RWPE2 (cell line): ENCODE data around the gene ARPC2.

Experiments used
- ATAC-seq: fragments of 200-7000 bp; cut with Tn5 transposase; 3 replicates; pipeline ENCODE4 v1.9.1; 2021; ENCODE audit warnings: low read depth
- DNase-seq: peaks from one replicate; pipeline ENCODE4 v3.0.0-alpha.2; 2020; ENCODE audit warnings: low spot score
- H3K27ac ChIP-seq: fragments of 450-650 bp; 2 replicates; pipeline ENCODE4 v1.5.1; 2017; ENCODE audit warnings: mild to moderate bottlenecking; ENCODE audit not compliant: poor library complexity, severe bottlenecking
- H3K27me3 ChIP-seq: fragments of 250-450 bp; sonication (Bioruptor Pico); 2 replicates; pipeline ENCODE4 v1.5.1; 2021; ENCODE audit warnings: mild to moderate bottlenecking, moderate library complexity; ENCODE audit not compliant: insufficient read depth, poor library complexity, severe bottlenecking
- H3K36me3 ChIP-seq: fragments of 250-450 bp; sonication (Bioruptor Pico); 2 replicates; pipeline ENCODE4 v1.5.1; 2020; ENCODE audit warnings: low read depth, mild to moderate bottlenecking, moderate library complexity
- H3K4me1 ChIP-seq: fragments of 250-450 bp; sonication (Bioruptor Pico); 2 replicates; pipeline ENCODE4 v1.5.1; 2021; ENCODE audit warnings: mild to moderate bottlenecking, moderate library complexity; ENCODE audit not compliant: insufficient read depth, poor library complexity, severe bottlenecking
- H3K4me3 ChIP-seq: fragments of 250-450 bp; sonication (Bioruptor Pico); 2 replicates; pipeline ENCODE4 v1.5.1; 2021; ENCODE audit warnings: mild to moderate bottlenecking, moderate library complexity; ENCODE audit not compliant: severe bottlenecking
- H3K9me3 ChIP-seq: fragments of 250-450 bp; sonication (Bioruptor Pico); 2 replicates; pipeline ENCODE4 v1.5.1; 2021; ENCODE audit warnings: mild to moderate bottlenecking, moderate library complexity; ENCODE audit not compliant: severe bottlenecking
- TF ChIP-seq, protein P1 (sequence below): fragments of 450-650 bp; IDR thresholded peaks from one replicate; pipeline ENCODE4 v1.5.1; 2017; ENCODE audit warnings: mild to moderate bottlenecking, moderate library complexity; ENCODE audit not compliant: poor library complexity, severe bottlenecking

Gene ARPC2

GRCh38 chr2:218186876-218187275 lies 30.1 kb upstream of the ARPC2 start:
- H3K9me3 ChIP-seq = no peaks in the 10 kb centered on the region
- no peaks in the 10 kb centered on the region for H3K4me1 ChIP-seq
- no peak for ATAC-seq
- H3K27ac ChIP-seq = no peak overlapping the region
- H3K27me3 ChIP-seq = no peaks in the 10 kb centered on the region
- no peak overlapping the region for H3K4me3 ChIP-seq
- H3K36me3 ChIP-seq = no peaks in the 10 kb centered on the region
- DNase-seq = no peak
- TF ChIP-seq, protein P1, sequence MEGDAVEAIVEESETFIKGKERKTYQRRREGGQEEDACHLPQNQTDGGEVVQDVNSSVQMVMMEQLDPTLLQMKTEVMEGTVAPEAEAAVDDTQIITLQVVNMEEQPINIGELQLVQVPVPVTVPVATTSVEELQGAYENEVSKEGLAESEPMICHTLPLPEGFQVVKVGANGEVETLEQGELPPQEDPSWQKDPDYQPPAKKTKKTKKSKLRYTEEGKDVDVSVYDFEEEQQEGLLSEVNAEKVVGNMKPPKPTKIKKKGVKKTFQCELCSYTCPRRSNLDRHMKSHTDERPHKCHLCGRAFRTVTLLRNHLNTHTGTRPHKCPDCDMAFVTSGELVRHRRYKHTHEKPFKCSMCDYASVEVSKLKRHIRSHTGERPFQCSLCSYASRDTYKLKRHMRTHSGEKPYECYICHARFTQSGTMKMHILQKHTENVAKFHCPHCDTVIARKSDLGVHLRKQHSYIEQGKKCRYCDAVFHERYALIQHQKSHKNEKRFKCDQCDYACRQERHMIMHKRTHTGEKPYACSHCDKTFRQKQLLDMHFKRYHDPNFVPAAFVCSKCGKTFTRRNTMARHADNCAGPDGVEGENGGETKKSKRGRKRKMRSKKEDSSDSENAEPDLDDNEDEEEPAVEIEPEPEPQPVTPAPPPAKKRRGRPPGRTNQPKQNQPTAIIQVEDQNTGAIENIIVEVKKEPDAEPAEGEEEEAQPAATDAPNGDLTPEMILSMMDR = no peak

DNA sequence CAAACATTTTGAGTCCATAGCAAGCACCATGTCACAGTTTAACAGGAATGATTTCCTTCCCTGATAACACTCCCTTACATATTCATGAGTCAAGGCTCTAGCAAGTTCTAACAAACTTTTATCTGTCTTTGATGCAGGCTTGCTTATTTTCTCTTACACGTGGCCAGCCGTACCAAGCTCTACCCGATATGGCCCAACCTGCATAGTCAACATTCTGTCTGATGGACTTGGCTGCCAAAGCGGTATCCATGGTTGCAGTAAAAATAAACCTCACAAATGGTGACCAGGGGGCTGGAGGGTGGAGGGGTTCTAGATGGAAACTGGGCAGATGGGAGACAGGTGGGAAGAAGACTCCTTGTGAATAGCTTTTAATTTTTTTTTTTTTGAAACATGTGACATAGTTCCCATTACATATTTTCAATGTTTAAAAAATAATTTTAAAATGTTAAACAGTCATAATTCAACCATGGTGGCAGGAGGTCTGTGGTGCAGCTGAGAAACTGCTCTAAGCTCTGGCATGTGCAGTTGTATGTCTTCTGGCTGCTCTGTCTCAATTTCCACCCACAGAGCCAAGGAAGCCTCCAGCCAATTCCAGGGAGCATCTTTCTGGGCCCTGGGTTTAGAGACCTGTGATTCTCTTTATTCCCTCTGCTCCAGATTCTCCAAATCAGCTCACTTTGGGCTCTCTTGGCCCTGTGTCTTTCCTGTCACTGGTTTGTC lies 29.5 kb upstream of the ARPC2 start:
- no peak for ATAC-seq

GRCh38 chr2:218188528-218188927 lies 28.5 kb upstream of the ARPC2 start:
- no peak overlapping the region for H3K27ac ChIP-seq
- no peaks in the 10 kb centered on the region for H3K4me1 ChIP-seq
- H3K9me3 ChIP-seq = no peaks in the 10 kb centered on the region
- ATAC-seq = no peak
- no peak for DNase-seq
- H3K4me3 ChIP-seq = no peak overlapping the region
- no peaks in the 10 kb centered on the region for H3K27me3 ChIP-seq
- TF ChIP-seq, protein P1 = no peak
- H3K36me3 ChIP-seq = no peaks in the 10 kb centered on the region

More for the DNA sequence above, 29.5 kb upstream of the ARPC2 start:
- H3K9me3 ChIP-seq = no peaks in the 10 kb centered on the region
- H3K36me3 ChIP-seq = no peaks in the 10 kb centered on the region
- H3K27me3 ChIP-seq = no peaks in the 10 kb centered on the region
- H3K27ac ChIP-seq = no peak overlapping the region
- H3K4me3 ChIP-seq = no peak overlapping the region
- no peaks in the 10 kb centered on the region for H3K4me1 ChIP-seq
- TF ChIP-seq, protein P1 = no peak
- no peak for DNase-seq

DNA sequence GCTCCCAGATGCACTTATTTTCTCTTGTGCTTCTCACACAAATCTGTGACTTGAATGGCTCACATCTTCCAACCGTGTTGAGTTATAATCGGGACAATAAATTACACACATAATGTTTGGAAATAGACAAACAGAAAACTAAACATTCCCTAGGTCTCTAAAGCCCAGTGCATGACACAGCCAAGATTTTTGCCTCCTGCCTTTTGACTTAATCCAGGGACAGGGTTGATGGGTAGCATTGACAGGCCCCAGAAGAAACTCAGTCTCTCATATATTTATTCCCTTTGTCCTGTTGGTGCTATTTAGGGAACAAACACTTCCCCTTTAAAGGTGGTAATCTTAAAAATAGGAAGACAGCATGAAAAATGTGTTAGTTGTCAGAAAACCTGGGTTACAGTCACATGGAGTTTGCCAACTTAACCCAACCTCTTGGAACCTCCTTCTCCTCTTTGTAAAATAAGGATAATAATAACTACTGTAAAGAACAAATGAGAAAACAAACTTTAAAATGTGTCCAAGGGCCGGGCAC lies 24.0 kb upstream of the ARPC2 start:
- ATAC-seq = no peak
- DNase-seq = no peak
- Histone ChIP-seq H3K4me3 (no peak overlapping the region), H3K36me3 (no peaks in the 10 kb centered on the region), H3K27ac (no peak overlapping the region), H3K27me3 (no peaks in the 10 kb centered on the region), H3K9me3 (no peaks in the 10 kb centered on the region), H3K4me1 (no peaks in the 10 kb centered on the region)
- TF ChIP-seq, protein P1 = no peak

DNA sequence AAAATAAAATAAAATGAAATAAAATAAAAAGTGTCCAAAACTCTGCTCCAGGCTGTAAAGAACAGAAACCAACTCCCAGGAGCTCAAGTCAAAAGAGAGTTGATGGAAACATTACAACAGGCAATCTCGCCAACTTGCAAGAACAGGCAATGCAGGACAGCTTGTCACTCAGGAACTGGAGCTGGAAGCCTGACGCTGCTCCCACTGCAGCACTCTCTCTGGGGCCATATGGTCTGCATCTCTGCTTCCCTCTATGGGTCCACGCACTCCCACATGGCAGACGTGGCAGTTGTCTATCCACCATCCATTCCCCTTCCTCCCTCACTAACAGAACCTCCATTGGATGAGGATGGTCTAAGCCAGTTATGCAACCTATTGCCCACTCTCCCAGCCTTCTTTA lies 23.3 kb upstream of the ARPC2 start:
- ATAC-seq (no peak), DNase-seq (no peak)
- Histone ChIP-seq H3K27me3 (no peaks in the 10 kb centered on the region), H3K4me1 (no peaks in the 10 kb centered on the region), H3K36me3 (no peaks in the 10 kb centered on the region), H3K27ac (no peak overlapping the region), H3K9me3 (no peaks in the 10 kb centered on the region), H3K4me3 (no peak overlapping the region)
- TF ChIP-seq, protein P1 = no peak
